DND-41 (cell line): ENCODE results near the gene LIMS2.

Source experiments
- EZH2 ChIP-seq: IDR thresholded peaks from 3 replicates; pipeline ENCODE4 v1.6.1; 2012; ENCODE audit warnings: borderline replicate concordance, low read depth, mild to moderate bottlenecking, moderate library complexity, low read length, inconsistent platforms; ENCODE audit not compliant: severe bottlenecking
- TF ChIP-seq, protein P1 (sequence below): IDR thresholded peaks from 2 replicates; pipeline ENCODE4 v1.5.1; 2012; ENCODE audit warnings: borderline replicate concordance, low read length, moderate library complexity, mild to moderate bottlenecking; ENCODE audit not compliant: poor library complexity, severe bottlenecking; ENCODE audit errors: extremely low read depth

DNA sequence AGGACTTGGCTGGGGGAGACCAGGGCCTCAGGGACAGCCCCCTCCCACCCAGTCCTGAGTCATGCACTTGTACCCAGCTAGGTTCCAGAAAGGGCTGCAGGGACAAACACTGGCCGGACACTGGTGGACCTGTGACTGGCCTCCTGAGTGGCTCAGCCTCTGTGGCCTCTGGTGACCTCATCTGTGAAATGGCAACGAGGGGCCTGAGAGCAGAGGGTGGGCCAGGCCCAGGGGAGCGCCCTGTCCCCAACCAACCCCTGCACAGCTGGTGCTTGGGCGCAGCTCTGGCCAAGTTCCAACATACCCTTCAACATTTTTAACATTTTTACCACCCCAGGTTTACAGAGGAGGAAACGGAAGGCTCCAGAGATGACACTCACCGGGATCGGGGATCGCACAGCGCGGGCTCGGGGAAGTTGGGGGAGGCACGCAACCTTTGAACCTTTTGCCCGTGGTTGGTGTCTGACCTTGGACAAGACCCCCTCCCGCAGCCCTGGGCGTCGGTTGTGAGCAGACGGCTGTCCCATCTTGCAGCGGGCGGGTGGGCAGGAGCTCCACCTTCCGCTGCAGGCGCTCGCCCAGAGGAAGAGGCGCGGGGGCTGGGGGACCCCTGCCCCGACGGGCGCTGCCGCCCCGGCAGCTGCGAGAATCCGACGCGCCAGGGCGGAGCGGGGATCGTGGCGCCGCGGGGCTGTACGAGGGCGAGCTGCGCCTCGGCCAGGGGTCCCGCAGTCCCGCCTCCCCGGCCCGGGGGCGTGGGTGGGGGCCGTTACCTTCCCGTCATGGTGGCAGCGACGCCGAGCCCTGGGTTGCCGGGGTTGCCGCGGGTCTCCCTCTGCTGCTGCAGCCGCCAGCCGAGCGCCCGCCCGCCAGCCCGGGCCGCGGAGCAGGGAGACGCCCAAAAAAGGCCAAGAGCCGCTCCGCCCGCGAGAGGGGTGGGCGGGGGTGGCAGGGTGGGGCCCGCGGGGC lies 805 bp downstream of the LIMS2 start:
- TF ChIP-seq, protein P1, sequence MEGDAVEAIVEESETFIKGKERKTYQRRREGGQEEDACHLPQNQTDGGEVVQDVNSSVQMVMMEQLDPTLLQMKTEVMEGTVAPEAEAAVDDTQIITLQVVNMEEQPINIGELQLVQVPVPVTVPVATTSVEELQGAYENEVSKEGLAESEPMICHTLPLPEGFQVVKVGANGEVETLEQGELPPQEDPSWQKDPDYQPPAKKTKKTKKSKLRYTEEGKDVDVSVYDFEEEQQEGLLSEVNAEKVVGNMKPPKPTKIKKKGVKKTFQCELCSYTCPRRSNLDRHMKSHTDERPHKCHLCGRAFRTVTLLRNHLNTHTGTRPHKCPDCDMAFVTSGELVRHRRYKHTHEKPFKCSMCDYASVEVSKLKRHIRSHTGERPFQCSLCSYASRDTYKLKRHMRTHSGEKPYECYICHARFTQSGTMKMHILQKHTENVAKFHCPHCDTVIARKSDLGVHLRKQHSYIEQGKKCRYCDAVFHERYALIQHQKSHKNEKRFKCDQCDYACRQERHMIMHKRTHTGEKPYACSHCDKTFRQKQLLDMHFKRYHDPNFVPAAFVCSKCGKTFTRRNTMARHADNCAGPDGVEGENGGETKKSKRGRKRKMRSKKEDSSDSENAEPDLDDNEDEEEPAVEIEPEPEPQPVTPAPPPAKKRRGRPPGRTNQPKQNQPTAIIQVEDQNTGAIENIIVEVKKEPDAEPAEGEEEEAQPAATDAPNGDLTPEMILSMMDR = no peak
- no peak for TF ChIP-seq EZH2
